Neural cell (in vitro differentiated cells): Measurements from ENCODE around the gene GTPBP3. TPM values are rescaled to one million over a fixed set of nuclear protein-coding genes. Genes with fewer than 3 reads are reported as not detected.

Experiments used
- H2AFZ ChIP-seq: fragments of 200-600, 300-800 bp; sonication (generic), shearing (Covaris generic); 2 replicates; pipeline ENCODE4 v1.6.0; 2014; ENCODE audit warnings: low read depth, mild to moderate bottlenecking, antibody characterized with exemption, low read length, moderate library complexity
- H3F3A ChIP-seq: fragments of 200-600 bp; shearing (Covaris generic); 2 replicates; pipeline ENCODE4 v1.6.1; 2016; ENCODE audit warnings: mild to moderate bottlenecking, moderate library complexity, mixed read lengths, antibody characterized with exemption, low read length; ENCODE audit not compliant: insufficient read depth, poor library complexity, severe bottlenecking
- H3K27ac ChIP-seq: fragments of 200-600, 300-800 bp; sonication (generic), shearing (Covaris generic); 2 replicates; pipeline ENCODE4 v1.5.1; 2014; ENCODE audit warnings: mild to moderate bottlenecking, low read length, moderate library complexity
- H3K27me3 ChIP-seq: fragments of 300-800, 200-600 bp; sonication (generic), shearing (Covaris generic); 2 replicates; pipeline ENCODE4 v1.6.0; 2014; ENCODE audit warnings: mild to moderate bottlenecking, low read depth, low read length, moderate library complexity; ENCODE audit not compliant: insufficient read depth
- H3K36me3 ChIP-seq: fragments of 300-800, 200-600 bp; sonication (generic), shearing (Covaris generic); 2 replicates; pipeline ENCODE4 v1.5.1; 2014; ENCODE audit warnings: mild to moderate bottlenecking, antibody characterized with exemption, low read length, moderate library complexity; ENCODE audit not compliant: insufficient read depth
- H3K4me2 ChIP-seq: fragments of 300-800, 200-600 bp; sonication (generic), shearing (Covaris generic); 2 replicates; pipeline ENCODE4 v1.6.0; 2014; ENCODE audit warnings: mild to moderate bottlenecking, low read length
- H3K4me3 ChIP-seq: fragments of 300-800, 200-600 bp; sonication (generic), shearing (Covaris generic); 2 replicates; pipeline ENCODE4 v1.5.1; 2014; ENCODE audit warnings: mild to moderate bottlenecking, low read length, moderate library complexity
- H3K79me2 ChIP-seq: fragments of 200-600 bp; shearing (Covaris generic); replicated peaks from 2 replicates; pipeline ENCODE4 v1.6.0; 2014; ENCODE audit warnings: mild to moderate bottlenecking, low read length, moderate library complexity; ENCODE audit not compliant: insufficient read depth
- H3K9ac ChIP-seq: fragments of 300-800, 200-600 bp; sonication (generic), shearing (Covaris generic); 2 replicates; pipeline ENCODE4 v1.6.1; 2016; ENCODE audit warnings: mild to moderate bottlenecking, low read length, mixed read lengths
- H3K9me2 ChIP-seq: fragments of 200-600 bp; shearing (Covaris generic); 2 replicates; pipeline ENCODE4 v1.6.1; 2016; ENCODE audit warnings: mild to moderate bottlenecking, low read length, mixed read lengths; ENCODE audit not compliant: insufficient read depth
- H3K9me3 ChIP-seq: fragments of 200-600, 300-800 bp; sonication (generic), shearing (Covaris generic); 2 replicates; pipeline ENCODE4 v1.6.1; 2016; ENCODE audit warnings: mild to moderate bottlenecking, mixed run types, low read length, moderate library complexity, mixed read lengths
- H4K20me1 ChIP-seq: fragments of 200-600 bp; shearing (Covaris generic); 2 replicates; pipeline ENCODE4 v1.6.1; 2016; ENCODE audit warnings: mild to moderate bottlenecking, mixed run types; ENCODE audit not compliant: insufficient read depth
- EP300 ChIP-seq: fragments of 450-650 bp; conservative IDR thresholded peaks from 2 replicates; pipeline ENCODE4 v1.6.1; 2014; ENCODE audit warnings: antibody characterized with exemption, mild to moderate bottlenecking, moderate library complexity; ENCODE audit not compliant: poor library complexity, severe bottlenecking
- MXI1 ChIP-seq: fragments of 450-650 bp; conservative IDR thresholded peaks from 2 replicates; pipeline ENCODE4 v1.6.1; 2014; ENCODE audit warnings: antibody characterized with exemption, mild to moderate bottlenecking; ENCODE audit not compliant: poor library complexity, severe bottlenecking
- POLR2AphosphoS5 ChIP-seq: IDR thresholded peaks from 2 replicates; pipeline ENCODE4 v1.6.1; 2012
- RAD21 ChIP-seq: fragments of 450-650 bp; conservative IDR thresholded peaks from 2 replicates; pipeline ENCODE4 v1.6.1; 2014; ENCODE audit warnings: antibody characterized with exemption, mild to moderate bottlenecking, moderate library complexity
- REST ChIP-seq: IDR thresholded peaks from 2 replicates; pipeline ENCODE4 v1.6.1; 2012; ENCODE audit warnings: borderline replicate concordance
- SMC3 ChIP-seq: fragments of 450-650 bp; conservative IDR thresholded peaks from 2 replicates; pipeline ENCODE4 v1.6.1; 2014; ENCODE audit warnings: antibody characterized with exemption, mild to moderate bottlenecking, moderate library complexity; ENCODE audit not compliant: poor library complexity
- TAF1 ChIP-seq: IDR thresholded peaks from 2 replicates; pipeline ENCODE4 v1.6.1; 2012; ENCODE audit warnings: low read depth
- polyA plus RNA-seq: library from polyadenylated mRNA; depleted of rRNA; stranded (reverse); fragments of >200 nt; gene quantifications from 2 replicates; pipeline ENCODE4 v1.2.3, GENCODE V29; 2014
- TF ChIP-seq, protein P1 (sequence below): fragments of 450-650 bp; IDR thresholded peaks from 2 replicates; pipeline ENCODE4 v1.5.1; 2014; ENCODE audit warnings: antibody characterized with exemption, mild to moderate bottlenecking, moderate library complexity; ENCODE audit not compliant: poor library complexity, severe bottlenecking

GTPBP3 gene
- polyA plus RNA-seq, 1 donor from 2014 or later, result 25.6 TPM

- no peaks in the 10 kb centered on the region for H3K27me3 ChIP-seq
- H4K20me1 ChIP-seq, result no peaks in the 10 kb centered on the region
- no peak overlapping the region for H3K9ac ChIP-seq
- H2AFZ ChIP-seq, result no peak overlapping the region
- H3K4me2 ChIP-seq, result no peak overlapping the region
- no peak overlapping the region for H3K27ac ChIP-seq
- H3K4me3 ChIP-seq, result no peak overlapping the region
- H3K36me3 ChIP-seq, result no peaks in the 10 kb centered on the region
- no peaks in the 10 kb centered on the region for H3K79me2 ChIP-seq
- no peaks in the 10 kb centered on the region for H3K9me3 ChIP-seq
- no peaks in the 10 kb centered on the region for H3K9me2 ChIP-seq
- H3F3A ChIP-seq, result no peaks in the 10 kb centered on the region
- no peak for TF ChIP-seq MXI1
- TF ChIP-seq REST, result no peak
- TF ChIP-seq, protein P1, sequence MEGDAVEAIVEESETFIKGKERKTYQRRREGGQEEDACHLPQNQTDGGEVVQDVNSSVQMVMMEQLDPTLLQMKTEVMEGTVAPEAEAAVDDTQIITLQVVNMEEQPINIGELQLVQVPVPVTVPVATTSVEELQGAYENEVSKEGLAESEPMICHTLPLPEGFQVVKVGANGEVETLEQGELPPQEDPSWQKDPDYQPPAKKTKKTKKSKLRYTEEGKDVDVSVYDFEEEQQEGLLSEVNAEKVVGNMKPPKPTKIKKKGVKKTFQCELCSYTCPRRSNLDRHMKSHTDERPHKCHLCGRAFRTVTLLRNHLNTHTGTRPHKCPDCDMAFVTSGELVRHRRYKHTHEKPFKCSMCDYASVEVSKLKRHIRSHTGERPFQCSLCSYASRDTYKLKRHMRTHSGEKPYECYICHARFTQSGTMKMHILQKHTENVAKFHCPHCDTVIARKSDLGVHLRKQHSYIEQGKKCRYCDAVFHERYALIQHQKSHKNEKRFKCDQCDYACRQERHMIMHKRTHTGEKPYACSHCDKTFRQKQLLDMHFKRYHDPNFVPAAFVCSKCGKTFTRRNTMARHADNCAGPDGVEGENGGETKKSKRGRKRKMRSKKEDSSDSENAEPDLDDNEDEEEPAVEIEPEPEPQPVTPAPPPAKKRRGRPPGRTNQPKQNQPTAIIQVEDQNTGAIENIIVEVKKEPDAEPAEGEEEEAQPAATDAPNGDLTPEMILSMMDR, result no peak
Measured at GRCh38 chr19:17321655-17322489, 15.5 kb upstream of the GTPBP3 start.

GRCh38 chr19:17322854-17323253, 14.5 kb upstream of the GTPBP3 start:
- Histone ChIP-seq H3K79me2 (no peaks in the 10 kb centered on the region), H3K9me3 (no peaks in the 10 kb centered on the region), H3K27me3 (no peaks in the 10 kb centered on the region), H2AFZ (no peak overlapping the region), H3K36me3 (no peaks in the 10 kb centered on the region), H3F3A (no peaks in the 10 kb centered on the region), H3K27ac (no peak overlapping the region), H3K4me3 (no peak overlapping the region), H3K9ac (no peak overlapping the region), H3K9me2 (no peaks in the 10 kb centered on the region), H3K4me2 (no peak overlapping the region), H4K20me1 (no peaks in the 10 kb centered on the region)
- TF ChIP-seq, protein P1, result no peak
- no peak for TF ChIP-seq RAD21
- no peak for TF ChIP-seq EP300
- TF ChIP-seq REST, result no peak
- TF ChIP-seq POLR2AphosphoS5, result no peak
- no peak for TF ChIP-seq MXI1
- TF ChIP-seq TAF1, result no peak
- TF ChIP-seq SMC3, result no peak
